H1 (cell line): Measurements from ENCODE around the gene KCTD16. TPM values are rescaled to one million over a fixed set of nuclear protein-coding genes. Genes with fewer than 3 reads are reported as not detected.

Experiments used
- CTCF ChIA-PET: fragments of 300-600 bp; sonication (Branson Sonifier 250); formaldehyde crosslinking; loops from one replicate; lab custom pipeline; 2021; ENCODE audit not compliant: partially characterized antibody; lab: Charles Lee
- POLR2A ChIA-PET: fragments of 300-600 bp; sonication (Branson Sonifier 250); formaldehyde crosslinking; loops from one replicate; lab custom pipeline; 2021; ENCODE audit warnings: inconsistent platforms; ENCODE audit not compliant: partially characterized antibody; lab: Charles Lee
- DNase-seq, 2 experiments: peaks; one replicate each; pipeline versions ENCODE4 v3.0.0 to v3.0.0-alpha.2; 2010 to 2022; ENCODE audit warnings: low spot score in 2 of 2, low read depth in 1 of 2, mixed read lengths in 1 of 2
- FAIRE-seq: peaks from 2 replicates; lab custom pipeline; 2011; peaks lifted over from hg19 to GRCh38; lab: Jason Lieb, UNC
- H2AFZ ChIP-seq: 2 replicates; pipeline ENCODE4 v1.8.1; 2012; ENCODE audit warnings: low read length, inconsistent platforms
- H2AK5ac ChIP-seq: 2 replicates; pipeline ENCODE4 v1.6.1; 2013; ENCODE audit warnings: low read depth, low read length
- H2BK120ac ChIP-seq: replicated peaks from 2 replicates; pipeline ENCODE3; 2013; ENCODE audit warnings: low read depth, low read length, inconsistent platforms
- H2BK12ac ChIP-seq: 2 replicates; pipeline ENCODE4 v1.6.1; 2013; ENCODE audit warnings: low read depth, low read length
- H2BK15ac ChIP-seq: 2 replicates; pipeline ENCODE4 v1.6.1; 2013; ENCODE audit warnings: low read length
- H2BK20ac ChIP-seq: 2 replicates; pipeline ENCODE4 v1.6.1; 2013; ENCODE audit warnings: low read length
- H2BK5ac ChIP-seq: 2 replicates; pipeline ENCODE4 v1.6.1; 2013; ENCODE audit warnings: low read depth, low read length
- H3K14ac ChIP-seq: 2 replicates; pipeline ENCODE4 v1.6.1; 2013; ENCODE audit warnings: inconsistent platforms; ENCODE audit not compliant: insufficient read length
- H3K18ac ChIP-seq: 2 replicates; pipeline ENCODE4 v1.6.1; 2013; ENCODE audit warnings: low read length; ENCODE audit errors: extremely low read depth
- H3K23ac ChIP-seq: 2 replicates; pipeline ENCODE4 v1.6.1; 2013; ENCODE audit warnings: inconsistent platforms; ENCODE audit not compliant: insufficient read length
- H3K23me2 ChIP-seq: 2 replicates; pipeline ENCODE4 v1.6.1; 2013; ENCODE audit warnings: low read depth, low read length
- H3K27ac ChIP-seq: 2 replicates; pipeline ENCODE4 v1.6.1; 2011; ENCODE audit warnings: low read depth, low read length, inconsistent platforms
- H3K27me3 ChIP-seq, 4 experiments: replicated peaks in 1 of 4; 1 replicate in 1 of 4; 2 replicates in 3 of 4; pipeline versions ENCODE4 v1.6.1 to v1.8.1; 2011 to 2013; ENCODE audit warnings: low read length in 3 of 4, mild to moderate bottlenecking in 3 of 4, inconsistent platforms in 2 of 4, mixed read lengths in 2 of 4, moderate library complexity in 1 of 4; ENCODE audit not compliant: control insufficient read depth in 3 of 4, insufficient read depth in 3 of 4; ENCODE audit errors: extremely low read depth in 1 of 4
- H3K36me3 ChIP-seq, 4 experiments: 2 replicates each; pipeline versions ENCODE4 v1.6.1 to v1.8.1; 2011 to 2013; ENCODE audit warnings: mild to moderate bottlenecking in 4 of 4, low read length in 3 of 4, moderate library complexity in 2 of 4, control low read depth in 1 of 4, inconsistent platforms in 1 of 4; ENCODE audit not compliant: insufficient read depth in 4 of 4, control insufficient read depth in 2 of 4
- H3K4ac ChIP-seq: replicated peaks from 2 replicates; pipeline ENCODE3; 2013; ENCODE audit warnings: low read length, low read depth, mixed read lengths, inconsistent platforms; ENCODE audit not compliant: insufficient read length
- H3K4me1 ChIP-seq, 4 experiments: replicated peaks in 1 of 4; 1 replicate in 1 of 4; 2 replicates in 3 of 4; pipeline versions ENCODE4 v1.6.1 to v1.8.1; 2011 to 2013; ENCODE audit warnings: low read length in 3 of 4, inconsistent platforms in 2 of 4, mixed read lengths in 1 of 4; ENCODE audit not compliant: insufficient read depth in 4 of 4, control insufficient read depth in 3 of 4
- H3K4me2 ChIP-seq, 2 experiments: 2 replicates each; pipeline versions ENCODE4 v1.6.1 to v1.8.1; 2011 to 2013; ENCODE audit warnings: low read depth in 2 of 2, low read length in 2 of 2, control low read depth in 1 of 2, inconsistent platforms in 1 of 2, mild to moderate bottlenecking in 1 of 2; ENCODE audit not compliant: insufficient read depth in 1 of 2
- H3K4me3 ChIP-seq, 4 experiments: fragments of 200-600, 300-600 bp in 1 of 4; sonication (generic), shearing (Covaris generic), sonication (Bioruptor Twin) in 1 of 4; 2 replicates each; pipeline versions ENCODE4 v1.5.1 to v1.8.1; 2011 to 2016; ENCODE audit warnings: low read length in 4 of 4, low read depth in 3 of 4, control low read depth in 2 of 4, inconsistent platforms in 2 of 4, mild to moderate bottlenecking in 2 of 4, mixed read lengths in 1 of 4, moderate library complexity in 1 of 4; ENCODE audit not compliant: insufficient read depth in 2 of 4; ENCODE audit errors: extremely low read depth in 1 of 4
- H3K56ac ChIP-seq: replicated peaks from 2 replicates; pipeline ENCODE3; 2013; ENCODE audit warnings: low read depth, mild to moderate bottlenecking, mixed read lengths, low read length, inconsistent platforms; ENCODE audit not compliant: insufficient read length
- H3K79me1 ChIP-seq: 2 replicates; pipeline ENCODE4 v1.6.1; 2013; ENCODE audit warnings: low read depth, low read length, control low read depth
- H3K79me2 ChIP-seq, 2 experiments: 2 replicates each; pipeline versions ENCODE4 v1.6.1 to v1.8.1; 2012 to 2013; ENCODE audit warnings: low read length in 2 of 2, mild to moderate bottlenecking in 2 of 2, inconsistent platforms in 1 of 2; ENCODE audit not compliant: insufficient read depth in 2 of 2, control insufficient read depth in 1 of 2
- H3K9ac ChIP-seq, 4 experiments: replicated peaks in 1 of 4; 1 replicate in 1 of 4; 2 replicates in 3 of 4; pipeline versions ENCODE4 v1.6.1 to v1.8.1; 2011 to 2013; ENCODE audit warnings: low read depth in 3 of 4, low read length in 3 of 4, control low read depth in 2 of 4, mild to moderate bottlenecking in 2 of 4, moderate library complexity in 2 of 4, inconsistent platforms in 1 of 4; ENCODE audit errors: extremely low read depth in 1 of 4
- H3K9me3 ChIP-seq, 2 experiments: 2 replicates each; pipeline versions ENCODE4 v1.6.1 to v1.8.1; 2012 to 2013; ENCODE audit warnings: mild to moderate bottlenecking in 2 of 2, moderate library complexity in 2 of 2, control low read depth in 1 of 2, inconsistent platforms in 1 of 2, low read depth in 1 of 2, low read length in 1 of 2, mixed read lengths in 1 of 2; ENCODE audit not compliant: insufficient read depth in 2 of 2
- H4K20me1 ChIP-seq, 2 experiments: replicated peaks in 1 of 2; 2 replicates each; pipeline versions ENCODE3 to v1.8.1; 2011 to 2013; ENCODE audit warnings: inconsistent platforms in 2 of 2, low read length in 2 of 2, mild to moderate bottlenecking in 1 of 2; ENCODE audit not compliant: insufficient read depth in 2 of 2, control insufficient read depth in 1 of 2
- H4K5ac ChIP-seq: 2 replicates; pipeline ENCODE4 v1.6.1; 2013; ENCODE audit warnings: low read length, low read depth, mixed read lengths, inconsistent platforms; ENCODE audit not compliant: insufficient read length
- H4K8ac ChIP-seq: 2 replicates; pipeline ENCODE4 v1.8.0; 2013; ENCODE audit warnings: mild to moderate bottlenecking, moderate library complexity, low read length, inconsistent platforms; ENCODE audit not compliant: insufficient read depth; ENCODE audit errors: extremely low read depth
- H4K91ac ChIP-seq: replicated peaks from 2 replicates; pipeline ENCODE3; 2013; ENCODE audit warnings: low read length, mixed read lengths, inconsistent platforms; ENCODE audit not compliant: insufficient read length
- BCL11A ChIP-seq, 2 experiments: IDR thresholded peaks; one replicate each; pipeline ENCODE4 v1.6.1; 2011; ENCODE audit warnings: low read depth in 2 of 2, low read length in 2 of 2, mild to moderate bottlenecking in 2 of 2
- EGR1 ChIP-seq: IDR thresholded peaks from 2 replicates; pipeline ENCODE4 v1.6.1; 2011; ENCODE audit warnings: low read depth, low read length, borderline replicate concordance
- HDAC2 ChIP-seq, 2 experiments: fragments of 300-600 bp in 1 of 2; sonication (generic) in 1 of 2; IDR thresholded peaks; 2 replicates each; pipeline ENCODE4 v1.6.1; 2011 to 2012; ENCODE audit warnings: low read depth in 2 of 2, low read length in 2 of 2, mild to moderate bottlenecking in 2 of 2, moderate library complexity in 2 of 2, borderline replicate concordance in 1 of 2, inconsistent platforms in 1 of 2
- JUND ChIP-seq: IDR thresholded peaks from 2 replicates; pipeline ENCODE4 v1.6.1; 2011; ENCODE audit warnings: mild to moderate bottlenecking, improper control_type of control experiment, low read length
- KDM4A ChIP-seq: IDR thresholded peaks from one replicate; pipeline ENCODE4 v1.7.1; 2012; ENCODE audit warnings: low read depth, mild to moderate bottlenecking, moderate library complexity, low read length, inconsistent platforms; ENCODE audit not compliant: severe bottlenecking
- WGBS, 2 experiments: shearing (Covaris generic) in 1 of 2; methylation state at CpG; one replicate each; pipeline versions ENCODE4 v1.1.6 to v1.1.7; 2013 to 2015; ENCODE audit warnings: low lambda C conversion rate in 2 of 2, mixed read lengths in 2 of 2, inconsistent platforms in 1 of 2, low coverage in 1 of 2, missing lambda C conversion rate in 1 of 2; ENCODE audit not compliant: insufficient replicate concordance in 2 of 2, insufficient coverage in 1 of 2, insufficient read length in 1 of 2; ENCODE audit errors: extremely low coverage in 1 of 2, missing lambda C conversion rate in 1 of 2; 5-methylcytosine and 5-hydroxymethylcytosine counted together
- polyA plus RNA-seq, 7 experiments: library from polyadenylated mRNA; depleted of rRNA in 3 of 7; stranded (reverse) in 5 of 7; unstranded in 2 of 7; fragments of >200 nt in 5 of 7; fragments of 200-250 nt in 2 of 7; gene quantifications; 1 replicate in 5 of 7; 2 replicates in 1 of 7; 4 replicates in 1 of 7; pipeline versions ENCODE4 v1.2.1 to v1.2.3, GENCODE V29; 2011 to 2013; ENCODE audit warnings: missing spikeins in 2 of 7, mixed read lengths in 2 of 7
- total RNA-seq: library from RNA; stranded (reverse); fragmentation: NEBNext Ultra II Directional; extraction: Animal tissue kit (Norgen Biotek cat#: 25700); gene quantifications from 2 replicates; pipeline ENCODE4 v1.2.1, GENCODE V29; 2021
- TF ChIP-seq, protein P1 (sequence below), 3 experiments: IDR thresholded peaks; 1 replicate in 2 of 3; 2 replicates in 1 of 3; pipeline versions ENCODE4 v1.5.1 to v1.6.1; 2011; ENCODE audit warnings: low read length in 3 of 3, mild to moderate bottlenecking in 3 of 3, inconsistent platforms in 2 of 3, low read depth in 1 of 3, moderate library complexity in 1 of 3; ENCODE audit not compliant: insufficient read depth in 1 of 3; ENCODE audit errors: control extremely low read depth in 1 of 3

KCTD16 gene
- total and polyA plus RNA-seq, 2 of the 8 experiments (the other 6 are each of a cell fraction or from before 2014, with no cell fraction given), result 0.03 to 0.24 TPM

DNA sequence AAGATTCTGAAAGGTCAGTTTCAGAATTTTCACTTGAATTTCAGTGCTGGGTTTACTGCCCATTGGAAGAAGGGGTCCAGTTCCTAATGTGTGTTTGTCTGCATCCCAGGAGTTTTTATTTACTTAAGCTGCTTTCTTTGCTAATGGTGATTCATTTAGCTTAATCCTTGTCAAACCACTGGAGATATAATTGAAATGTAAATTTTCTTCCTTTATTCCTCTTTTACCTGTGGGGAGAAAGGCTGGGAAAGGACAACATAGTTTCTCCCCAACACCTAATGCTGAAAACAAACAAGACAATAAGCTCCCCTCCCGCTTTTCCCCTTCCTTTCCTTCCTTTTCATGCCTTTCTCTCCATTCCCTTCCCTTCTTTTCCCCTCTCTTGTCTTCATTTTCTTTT is 185.8 kb downstream of the KCTD16 start:
- no peak overlapping the region for H4K5ac ChIP-seq
- no peak overlapping the region for H2BK12ac ChIP-seq
- peaks cover 32 to 55% (median 41%) of the 10 kb centered on the region in 4 experiments for H3K27me3 ChIP-seq
- H3K4ac ChIP-seq, result no peak overlapping the region
- H3K18ac ChIP-seq, result no peak overlapping the region
- H3K14ac ChIP-seq, result no peak overlapping the region
- no peak overlapping the region for H3K4me2 ChIP-seq
- peaks cover 0 to 5% of the 10 kb centered on the region in 2 experiments for H4K20me1 ChIP-seq
- CTCF ChIA-PET, result interaction anchor here (0.9 to 1.2 kb wide), 3 partner anchors 11 to 25 kb away, joined by 3 to 4 read pairs (median 3); no protein-coding TSS in a partner anchor
- no peak overlapping the region for H4K8ac ChIP-seq
- POLR2A ChIA-PET, result interaction anchor here (0.9 kb wide), 1 partner anchor 9 kb away, joined by 3 read pairs; no protein-coding TSS in a partner anchor
- H3K9ac ChIP-seq, result no peak overlapping the region
- H3K56ac ChIP-seq, result no peak overlapping the region
- H4K91ac ChIP-seq, result no peak overlapping the region
- no peaks in the 10 kb centered on the region for H3K79me2 ChIP-seq
- H2AK5ac ChIP-seq, result no peak overlapping the region
- FAIRE-seq, result peak; percentile 71
- peaks cover 3 to 7% (median 5%) of the 10 kb centered on the region in 4 experiments; a peak in 6 of 7 replicates for H3K4me1 ChIP-seq
- no peak for DNase-seq
- no peak overlapping the region for H3K27ac ChIP-seq
- H2BK120ac ChIP-seq, result no peak overlapping the region
- H2BK20ac ChIP-seq, result no peak overlapping the region
- no peaks in the 10 kb centered on the region; the same call in 1 of the 2 replicates for H3K23me2 ChIP-seq
- 0 out of 4 replicates have a peak, but pooled peaks cover 0 to 3% of the 10 kb centered on the region in 2 experiments for H3K9me3 ChIP-seq
- H3K23ac ChIP-seq, result no peak overlapping the region
- H2BK15ac ChIP-seq, result no peak overlapping the region
- 0% methylated on average over 1 of the region's 1 CpG; no CpG with 5 or more reads in 1 of the 2 experiments for WGBS, 2 experiments
- H3K4me3 ChIP-seq, result peak overlapping the region in 1 of 4 experiments; percentile 36; a peak in 1 of 8 replicates
- no peak overlapping the region for H2BK5ac ChIP-seq
- H2AFZ ChIP-seq, result no peak overlapping the region
- no peaks in the 10 kb centered on the region for H3K79me1 ChIP-seq
- H3K36me3 ChIP-seq, result no peaks in the 10 kb centered on the region
- TF ChIP-seq EGR1, result no peak
- no peak for TF ChIP-seq KDM4A
- TF ChIP-seq BCL11A (IDR thresholded peaks at IDR 0.05; ENCODE audit: low read depth in 2 of 2, low read length in 2 of 2), result peak in 1 of 2 experiments; percentile 63
- TF ChIP-seq, protein P1, sequence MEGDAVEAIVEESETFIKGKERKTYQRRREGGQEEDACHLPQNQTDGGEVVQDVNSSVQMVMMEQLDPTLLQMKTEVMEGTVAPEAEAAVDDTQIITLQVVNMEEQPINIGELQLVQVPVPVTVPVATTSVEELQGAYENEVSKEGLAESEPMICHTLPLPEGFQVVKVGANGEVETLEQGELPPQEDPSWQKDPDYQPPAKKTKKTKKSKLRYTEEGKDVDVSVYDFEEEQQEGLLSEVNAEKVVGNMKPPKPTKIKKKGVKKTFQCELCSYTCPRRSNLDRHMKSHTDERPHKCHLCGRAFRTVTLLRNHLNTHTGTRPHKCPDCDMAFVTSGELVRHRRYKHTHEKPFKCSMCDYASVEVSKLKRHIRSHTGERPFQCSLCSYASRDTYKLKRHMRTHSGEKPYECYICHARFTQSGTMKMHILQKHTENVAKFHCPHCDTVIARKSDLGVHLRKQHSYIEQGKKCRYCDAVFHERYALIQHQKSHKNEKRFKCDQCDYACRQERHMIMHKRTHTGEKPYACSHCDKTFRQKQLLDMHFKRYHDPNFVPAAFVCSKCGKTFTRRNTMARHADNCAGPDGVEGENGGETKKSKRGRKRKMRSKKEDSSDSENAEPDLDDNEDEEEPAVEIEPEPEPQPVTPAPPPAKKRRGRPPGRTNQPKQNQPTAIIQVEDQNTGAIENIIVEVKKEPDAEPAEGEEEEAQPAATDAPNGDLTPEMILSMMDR (IDR thresholded peaks at IDR 0.05; ENCODE audit: control extremely low read depth in 1 of 3, insufficient read depth in 1 of 3, low read depth in 1 of 3, low read length in 3 of 3), result no peak
- TF ChIP-seq JUND, result 0 out of 2 replicates have a peak, but pooled peaks have one; percentile 37
- TF ChIP-seq HDAC2 (IDR thresholded peaks at IDR 0.05; ENCODE audit: borderline replicate concordance in 1 of 2, low read depth in 2 of 2, low read length in 2 of 2), result peak in 1 of 2 experiments; percentile 41; a peak in 1 of 4 replicates
